Measurements from ENCODE around the gene INSC.

Gene INSC

DNA sequence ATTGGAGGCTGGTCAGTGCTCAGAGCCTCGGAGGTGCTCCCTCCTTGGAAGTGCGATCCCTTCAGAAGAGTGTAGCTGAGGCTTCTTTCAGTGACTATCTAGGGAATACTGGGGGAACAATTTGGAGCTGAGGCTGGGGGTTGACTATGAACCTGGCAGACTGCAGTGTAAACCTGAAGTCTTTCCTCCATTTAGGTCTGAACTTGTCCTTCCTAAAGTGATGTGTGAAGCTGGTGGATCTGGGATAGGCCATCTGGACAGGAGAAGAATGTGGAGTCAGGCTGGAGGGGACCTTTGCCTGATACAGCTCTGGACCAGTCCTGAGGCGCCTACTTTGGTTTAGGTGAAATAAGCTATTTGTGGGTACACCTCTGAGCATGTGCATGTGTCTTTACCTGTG is 3.5 kb upstream of the INSC start:
- DNase-seq, result no peak

DNA sequence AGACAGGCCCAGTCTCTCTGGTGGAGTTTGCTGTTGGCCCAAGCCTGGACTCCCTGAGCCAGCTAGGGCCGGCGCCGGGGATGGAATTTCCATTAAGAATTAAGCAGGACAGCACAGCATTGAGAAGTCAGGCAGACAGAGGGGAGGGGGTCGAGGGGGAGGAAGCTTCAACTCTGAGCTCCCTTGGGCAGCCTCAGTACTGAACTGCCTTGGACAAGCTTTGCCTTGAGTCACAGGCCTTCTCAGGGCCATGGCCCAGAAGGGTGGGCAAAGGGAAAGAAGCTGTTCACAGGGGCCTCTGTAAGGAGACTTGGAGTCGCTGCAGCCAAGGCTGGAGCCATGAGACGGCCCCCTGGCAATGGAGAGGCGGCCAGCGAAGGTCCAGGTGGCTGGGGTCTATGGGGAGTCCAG is 2.6 kb upstream of the INSC start:
- DNase-seq, result no peak

DNA sequence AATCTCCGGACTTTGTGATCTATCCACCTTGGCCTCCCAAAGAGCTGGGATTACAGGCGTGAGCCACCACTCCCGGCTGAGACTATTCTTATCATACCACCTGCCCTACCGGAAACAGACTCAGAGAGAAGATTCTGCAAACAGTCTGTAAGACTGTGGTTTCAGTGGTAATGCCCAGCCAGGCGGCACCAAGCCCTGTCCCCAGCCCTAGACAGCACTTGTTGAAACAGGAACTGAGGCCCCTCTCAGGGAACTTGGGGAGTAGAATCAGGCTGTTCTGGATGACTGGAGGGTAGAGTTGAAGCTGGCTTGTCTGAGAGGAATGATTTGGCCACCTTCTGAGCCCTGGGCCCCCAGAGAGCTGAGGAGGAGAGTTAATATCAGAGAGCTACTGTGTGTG is 1.3 kb upstream of the INSC start:
- no peak for DNase-seq

GRCh38 chr11:15115686-15116085 is 963 bp downstream of the INSC start:
- DNase-seq, result no peak

GRCh38 chr11:15117751-15118150 is 3.0 kb downstream of the INSC start:
- DNase-seq, result no peak

- no peak for DNase-seq
These were observed 3.7 kb downstream of the INSC start for GRCh38 chr11:15118431-15118830.

DNA sequence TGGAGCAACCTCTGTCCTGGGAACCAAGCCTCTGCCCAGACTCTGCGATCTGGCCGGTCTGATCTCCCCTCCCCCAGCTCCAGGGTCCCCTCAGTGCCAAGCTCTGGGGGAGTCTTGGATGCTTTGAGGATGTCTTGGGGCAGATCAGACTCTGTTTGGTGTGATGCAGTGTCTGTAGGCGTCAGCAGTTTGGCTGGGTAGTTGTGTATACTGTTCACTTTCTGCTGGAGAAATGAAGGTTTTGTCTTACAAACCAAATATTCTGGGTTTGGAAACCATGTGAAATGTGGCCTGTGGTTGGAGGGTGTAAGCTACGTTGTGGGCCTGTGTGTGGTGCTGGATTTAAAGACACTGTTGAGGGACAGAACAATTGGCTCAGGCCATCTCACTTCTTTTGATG is 4.6 kb downstream of the INSC start:
- no peak for DNase-seq

DNA sequence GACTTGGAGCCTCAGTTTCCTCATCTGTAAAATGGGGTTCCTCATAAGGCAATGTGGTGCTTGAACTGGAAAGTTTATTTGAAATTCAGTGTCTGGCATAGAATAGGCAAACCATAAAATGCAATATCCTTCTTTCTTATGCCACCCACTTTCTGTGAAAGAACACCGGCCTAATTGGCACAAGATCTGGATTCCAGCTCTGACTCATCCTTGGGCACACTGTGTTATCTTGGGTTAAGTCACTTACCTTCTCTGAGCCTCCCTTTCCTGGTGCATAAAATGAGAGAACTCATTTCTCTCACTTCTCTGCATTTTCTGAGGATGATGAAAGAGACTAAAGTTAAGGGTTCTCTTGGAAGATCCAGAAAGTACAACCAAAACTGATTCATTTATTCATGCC is 5.1 kb downstream of the INSC start:
- no peak for DNase-seq

DNA sequence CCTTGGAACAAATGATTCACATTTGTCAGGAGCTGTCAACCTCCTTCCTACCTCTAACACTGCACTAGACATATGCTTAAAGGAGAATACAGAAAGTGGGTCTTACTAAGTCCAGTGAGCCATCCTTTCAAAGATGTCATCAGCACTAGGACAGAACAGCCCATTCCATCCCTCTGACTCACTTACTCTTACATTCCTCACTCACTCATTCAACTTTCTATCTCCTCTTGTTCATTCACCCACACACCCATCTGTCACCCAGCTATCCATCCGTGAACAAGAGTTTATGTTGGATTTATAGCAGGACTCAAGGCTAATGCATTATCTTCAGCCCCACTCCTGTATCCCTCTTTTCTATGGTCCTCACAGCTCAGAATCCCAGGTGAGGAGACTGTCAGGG is 9.1 kb downstream of the INSC start:
- no peak for DNase-seq

GRCh38 chr11:15124528-15124927 is 9.8 kb downstream of the INSC start:
- DNase-seq, result no peak

- no peak for DNase-seq
These were observed 12.6 kb downstream of the INSC start for GRCh38 chr11:15127341-15127740.

GRCh38 chr11:15128621-15129020 is 13.9 kb downstream of the INSC start:
- no peak for DNase-seq

GRCh38 chr11:15136166-15136565 is 21.4 kb downstream of the INSC start:
- no peak for DNase-seq

DNA sequence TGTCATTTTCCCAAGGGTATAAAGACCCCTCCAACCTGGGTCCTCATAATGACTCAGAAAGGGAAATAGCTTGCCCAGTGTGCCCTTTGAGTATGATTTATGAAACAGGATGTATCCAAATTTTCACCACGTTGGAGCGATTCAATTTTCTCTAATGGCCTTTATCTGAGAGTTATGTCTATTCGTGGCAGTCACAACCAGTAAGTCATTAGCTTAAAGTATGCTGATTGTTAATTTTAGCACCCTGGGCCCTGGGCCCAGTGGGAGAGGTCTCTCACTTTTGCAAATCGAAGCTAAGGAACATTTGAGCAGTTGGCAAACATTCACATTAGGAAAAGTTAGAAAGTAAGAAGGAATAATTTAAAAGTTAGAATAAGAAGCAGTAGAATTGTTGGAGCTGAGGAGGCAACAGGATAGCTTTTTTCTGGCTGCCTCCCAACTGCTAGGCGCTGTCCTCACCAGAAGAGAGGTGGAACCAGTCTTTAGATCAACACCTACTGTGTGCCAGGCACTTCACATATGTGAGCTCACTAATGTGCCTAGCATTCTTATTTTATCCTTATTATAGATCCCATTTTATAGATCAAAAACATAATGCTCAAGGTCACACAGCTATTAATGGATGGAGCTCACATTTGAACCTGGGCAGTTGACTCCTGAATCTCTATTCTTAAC is 24.5 kb downstream of the INSC start:
- no peak for DNase-seq

DNA sequence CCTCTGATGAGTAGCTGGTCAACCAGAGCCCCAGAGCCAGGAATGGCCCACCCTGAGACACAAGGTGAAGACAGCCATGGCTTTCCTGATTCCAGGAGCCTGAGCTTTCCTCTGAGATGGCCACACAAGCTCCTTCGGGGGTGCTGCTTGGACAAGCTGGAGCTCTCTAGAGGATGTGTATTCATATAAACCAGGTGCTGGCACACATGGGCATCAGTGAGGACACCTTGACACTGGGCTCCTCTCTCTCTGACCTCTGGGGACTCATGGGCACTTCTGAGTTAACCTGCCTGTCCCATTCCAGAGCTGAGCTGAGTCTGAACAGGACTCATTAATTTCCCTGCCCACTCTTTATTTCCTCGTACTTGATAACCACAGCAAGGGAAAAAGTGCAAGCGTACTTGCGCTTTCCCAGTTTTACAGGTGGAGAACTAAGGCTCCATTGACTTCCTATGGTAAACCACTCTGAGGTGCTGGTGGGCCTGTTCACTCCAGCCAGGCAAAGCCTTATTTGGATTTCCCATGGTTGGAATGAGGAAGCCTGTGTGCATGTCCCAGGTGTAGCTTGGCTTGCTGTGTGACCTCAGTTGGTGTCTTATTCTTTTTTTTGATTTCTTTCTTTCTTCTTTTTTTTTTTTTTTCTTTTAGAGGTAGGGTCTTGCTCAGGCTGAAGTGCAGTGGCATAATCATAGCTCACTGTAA is 25.4 kb downstream of the INSC start:
- no peak for DNase-seq

- no peak for DNase-seq
These were observed 26.7 kb downstream of the INSC start for GRCh38 chr11:15141381-15141780.

DNA sequence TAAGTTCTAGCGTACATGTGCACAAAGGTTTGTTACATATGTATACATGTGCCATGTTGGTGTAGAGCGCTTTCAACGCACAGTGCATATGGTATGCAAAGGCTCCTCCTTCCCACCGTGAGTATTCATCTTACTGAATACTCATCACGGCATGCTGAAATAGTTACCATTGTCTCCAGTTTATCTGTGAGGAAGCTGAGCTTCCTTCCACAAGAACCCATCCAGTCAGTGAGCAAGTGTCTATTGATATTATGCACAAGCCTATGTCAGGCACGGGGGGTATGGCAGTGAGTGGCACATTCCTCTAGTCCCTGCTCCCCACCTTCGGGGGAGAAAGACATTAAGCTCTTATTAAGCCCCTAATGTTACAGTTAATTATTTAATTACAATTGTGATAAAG is 28.1 kb downstream of the INSC start:
- DNase-seq, result no peak

DNA sequence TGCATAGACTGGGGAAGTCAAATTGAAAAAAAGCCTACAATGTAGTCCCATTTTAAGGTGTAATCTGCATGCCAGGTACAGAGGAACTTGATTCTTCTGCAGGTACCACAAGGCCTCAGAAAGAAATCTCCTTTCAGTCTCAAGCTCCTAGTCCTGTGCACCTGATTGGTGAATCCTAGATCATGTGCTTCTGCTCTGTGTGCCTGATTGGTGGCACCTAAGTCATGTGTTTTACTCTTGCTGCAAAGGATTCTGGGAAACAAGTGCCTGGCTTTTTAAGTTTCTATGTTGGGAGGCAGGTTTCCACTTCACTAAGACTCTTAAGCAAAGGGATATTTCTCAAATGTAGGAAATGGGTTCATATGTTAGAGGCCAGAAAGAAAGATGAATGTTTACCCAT is 29.1 kb downstream of the INSC start:
- DNase-seq, result no peak

DNA sequence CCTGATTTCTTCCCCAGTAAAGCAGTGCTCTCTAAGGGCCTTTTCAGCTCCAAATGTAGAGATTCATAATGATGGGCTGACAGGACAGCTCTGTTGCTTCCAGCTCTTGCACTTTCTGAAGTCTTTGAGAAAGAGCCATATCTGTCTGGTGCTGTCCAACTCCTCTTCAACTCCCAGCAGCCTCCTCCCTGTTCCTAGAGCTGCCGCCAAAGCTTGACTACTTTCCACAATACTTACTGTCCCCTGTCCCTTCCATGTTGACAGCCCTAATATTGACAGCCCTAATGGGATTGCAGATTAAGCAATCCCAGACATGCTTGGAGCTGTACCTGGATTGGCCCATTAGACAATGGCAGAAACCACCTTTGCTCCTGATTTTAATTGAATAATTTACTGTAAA is 29.6 kb downstream of the INSC start:
- no peak for DNase-seq

- no peak for DNase-seq
These were observed 30.4 kb downstream of the INSC start for GRCh38 chr11:15145151-15145550.

- no peak for DNase-seq
These were observed 30.9 kb downstream of the INSC start for GRCh38 chr11:15145615-15146014.

- DNase-seq, result no peak
These were observed 31.7 kb downstream of the INSC start for GRCh38 chr11:15146271-15147003.

DNA sequence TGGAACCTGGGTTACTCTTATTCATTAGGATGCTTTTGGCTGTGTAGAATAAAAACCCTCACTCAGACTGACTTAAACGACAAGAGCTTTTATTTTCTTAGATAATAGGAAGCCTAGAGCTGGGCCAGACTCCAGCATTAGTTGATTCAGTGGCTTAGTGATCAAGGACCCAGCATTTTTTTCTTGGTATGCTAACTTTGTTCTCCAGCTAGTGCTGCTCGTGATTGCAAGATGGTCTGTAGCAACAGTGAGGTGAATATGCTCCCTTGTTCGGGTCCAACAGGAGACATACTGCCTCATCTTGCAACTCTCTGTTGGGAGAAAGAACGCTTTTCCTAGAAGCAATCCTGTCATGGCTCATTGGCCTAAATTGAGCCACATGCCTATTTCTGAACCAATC is 33.4 kb downstream of the INSC start:
- no peak for DNase-seq

DNA sequence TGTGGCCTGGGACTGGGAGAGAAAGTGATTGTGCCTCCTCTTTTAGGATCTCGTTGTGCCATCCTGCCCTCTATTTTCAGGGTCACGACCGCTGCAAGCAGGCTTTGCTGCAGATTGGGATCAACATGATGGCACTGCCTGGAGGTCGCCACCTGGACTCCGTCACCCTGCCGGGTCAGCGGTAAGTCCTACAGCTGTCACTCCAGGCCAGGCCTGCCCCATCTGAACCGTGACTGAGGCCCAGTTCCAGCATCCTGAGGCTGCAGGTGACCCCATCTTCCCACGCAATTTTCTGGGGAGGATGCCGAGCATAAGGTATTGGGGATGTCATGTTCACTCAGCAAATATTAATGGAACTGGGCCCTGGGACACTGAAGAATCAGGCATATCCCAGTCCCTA is 34.3 kb downstream of the INSC start:
- DNase-seq, result no peak

Measured in activated CD4-positive, alpha-beta T cell treated with anti-CD3 and anti-CD28 coated beads for 1 hour (primary cell).